Mesendoderm (in vitro differentiated cells): ENCODE measurements around the gene MYO6.

ENCODE experiments used
- DNase-seq: peaks from one replicate; pipeline ENCODE4 v3.0.0; 2013
- H2AK5ac ChIP-seq: 2 replicates; pipeline ENCODE4 v1.6.1; 2013; ENCODE audit warnings: low read length, inconsistent platforms
- H2BK120ac ChIP-seq: 2 replicates; pipeline ENCODE4 v1.6.1; 2013; ENCODE audit warnings: low read depth, mild to moderate bottlenecking, low read length, moderate library complexity, mixed read lengths
- H2BK15ac ChIP-seq: replicated peaks from 2 replicates; pipeline ENCODE4 v1.6.1; 2013; ENCODE audit warnings: low read depth, mild to moderate bottlenecking, moderate library complexity
- H2BK5ac ChIP-seq: 2 replicates; pipeline ENCODE4 v1.6.1; 2013; ENCODE audit warnings: low read length, inconsistent platforms
- H3K18ac ChIP-seq: 2 replicates; pipeline ENCODE4 v1.6.1; 2013; ENCODE audit warnings: mild to moderate bottlenecking, low read length, mixed read lengths
- H3K23ac ChIP-seq: one replicate; pipeline ENCODE4 v1.6.1; 2013; ENCODE audit warnings: low read length
- H3K27ac ChIP-seq: 2 replicates; pipeline ENCODE4 v1.5.1; 2013; ENCODE audit warnings: low read depth, mild to moderate bottlenecking, inconsistent platforms, low read length, moderate library complexity
- H3K27me3 ChIP-seq: 2 replicates; pipeline ENCODE4 v1.6.1; 2013; ENCODE audit warnings: low read length, control low read depth, mild to moderate bottlenecking, inconsistent platforms; ENCODE audit not compliant: insufficient read depth, poor library complexity
- H3K36me3 ChIP-seq: 2 replicates; pipeline ENCODE4 v1.6.1; 2013; ENCODE audit warnings: low read length, inconsistent platforms; ENCODE audit not compliant: control insufficient read depth, insufficient read depth
- H3K4ac ChIP-seq: one replicate; pipeline ENCODE4 v1.6.1; 2013; ENCODE audit warnings: low read depth, mild to moderate bottlenecking, low read length, moderate library complexity
- H3K4me1 ChIP-seq: 2 replicates; pipeline ENCODE4 v1.6.1; 2013; ENCODE audit warnings: low read depth, low read length, inconsistent platforms; ENCODE audit not compliant: control insufficient read depth
- H3K4me2 ChIP-seq: 2 replicates; pipeline ENCODE4 v1.6.1; 2013; ENCODE audit warnings: low read length
- H3K4me3 ChIP-seq: 2 replicates; pipeline ENCODE4 v1.5.1; 2013; ENCODE audit warnings: mild to moderate bottlenecking, low read length
- H3K56ac ChIP-seq: one replicate; pipeline ENCODE4 v1.6.1; 2013; ENCODE audit warnings: low read length
- H3K79me1 ChIP-seq: 2 replicates; pipeline ENCODE4 v1.6.1; 2013; ENCODE audit warnings: low read length, inconsistent platforms
- H3K79me2 ChIP-seq: 2 replicates; pipeline ENCODE4 v1.6.1; 2013; ENCODE audit warnings: mild to moderate bottlenecking, low read length; ENCODE audit not compliant: control insufficient read depth, insufficient read depth
- H3K9ac ChIP-seq: 2 replicates; pipeline ENCODE4 v1.6.1; 2013; ENCODE audit warnings: low read length, inconsistent platforms
- H4K5ac ChIP-seq: one replicate; pipeline ENCODE4 v1.6.1; 2013; ENCODE audit warnings: low read length
- H4K8ac ChIP-seq: one replicate; pipeline ENCODE4 v1.6.1; 2013; ENCODE audit warnings: low read depth, mild to moderate bottlenecking, control low read depth, low read length, moderate library complexity
- WGBS: extraction: QIAGEN DNeasy Blood & Tissue Kit; methylation state at CpG from one replicate; pipeline ENCODE4 v1.1.7; 2013; ENCODE audit warnings: low lambda C conversion rate, missing lambda C conversion rate; ENCODE audit not compliant: insufficient coverage; ENCODE audit errors: extremely low coverage; 5-methylcytosine and 5-hydroxymethylcytosine counted together

Gene MYO6

DNA sequence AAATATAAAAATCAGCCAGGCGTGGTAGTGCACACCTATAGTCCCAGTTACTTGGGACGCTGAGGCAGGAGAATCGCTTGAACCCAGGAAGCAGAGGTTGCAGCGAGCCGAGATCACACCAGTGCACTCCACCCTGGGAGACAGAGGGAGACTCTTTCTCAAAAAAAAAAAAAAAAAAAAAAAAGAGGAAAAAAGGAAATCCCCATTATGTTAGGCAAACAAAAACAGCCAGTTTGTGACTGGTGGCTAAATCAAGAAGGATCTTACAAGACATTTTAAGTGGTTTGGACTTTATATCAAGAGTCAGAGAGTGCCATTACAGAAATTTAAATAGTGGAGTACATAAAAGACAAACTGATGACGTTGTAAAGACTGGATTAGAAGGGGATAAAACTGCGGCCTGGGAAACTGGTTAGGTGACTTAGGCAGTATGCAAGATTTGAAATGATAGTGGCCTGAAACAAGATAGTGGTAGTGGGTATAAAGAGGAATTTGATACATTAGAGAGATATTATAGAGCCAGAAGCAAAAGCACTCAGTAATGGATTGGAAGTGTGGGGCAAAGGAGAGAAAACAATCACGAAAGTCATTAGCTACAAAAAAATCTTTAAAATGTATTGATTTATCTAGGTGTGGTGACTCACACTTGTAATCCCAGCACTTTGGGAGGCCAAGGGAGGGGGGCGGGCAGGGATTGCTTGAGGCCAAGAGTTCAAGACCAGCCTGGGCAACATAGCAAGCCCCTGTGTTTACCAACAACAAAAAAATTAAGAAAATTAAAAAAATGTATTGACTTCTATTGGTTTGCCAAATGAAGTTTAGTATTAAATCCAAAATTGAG lies 1.7 kb upstream of the MYO6 start:
- no peak overlapping the region for H3K4me3 ChIP-seq
- no peaks in the 10 kb centered on the region for H3K79me1 ChIP-seq
- H3K4me2 ChIP-seq = no peak overlapping the region
- no peak overlapping the region for H4K5ac ChIP-seq
- H3K27ac ChIP-seq = no peak overlapping the region
- no peak overlapping the region for H2AK5ac ChIP-seq
- H3K4ac ChIP-seq = no peak overlapping the region
- WGBS = no CpG with 5 or more reads among the region's 9 CpGs
- H4K8ac ChIP-seq = no peak overlapping the region
- no peaks in the 10 kb centered on the region for H3K27me3 ChIP-seq
- no peak overlapping the region for H3K23ac ChIP-seq
- H3K79me2 ChIP-seq = no peaks in the 10 kb centered on the region
- no peak overlapping the region for H3K9ac ChIP-seq
- no peak overlapping the region for H2BK15ac ChIP-seq
- no peak overlapping the region for H3K18ac ChIP-seq
- no peak overlapping the region for H2BK5ac ChIP-seq
- peak; percentile 19 for DNase-seq
- no peaks in the 10 kb centered on the region for H3K36me3 ChIP-seq
- H2BK120ac ChIP-seq = no peak overlapping the region
- H3K4me1 ChIP-seq = no peaks in the 10 kb centered on the region
- no peak overlapping the region for H3K56ac ChIP-seq

DNA sequence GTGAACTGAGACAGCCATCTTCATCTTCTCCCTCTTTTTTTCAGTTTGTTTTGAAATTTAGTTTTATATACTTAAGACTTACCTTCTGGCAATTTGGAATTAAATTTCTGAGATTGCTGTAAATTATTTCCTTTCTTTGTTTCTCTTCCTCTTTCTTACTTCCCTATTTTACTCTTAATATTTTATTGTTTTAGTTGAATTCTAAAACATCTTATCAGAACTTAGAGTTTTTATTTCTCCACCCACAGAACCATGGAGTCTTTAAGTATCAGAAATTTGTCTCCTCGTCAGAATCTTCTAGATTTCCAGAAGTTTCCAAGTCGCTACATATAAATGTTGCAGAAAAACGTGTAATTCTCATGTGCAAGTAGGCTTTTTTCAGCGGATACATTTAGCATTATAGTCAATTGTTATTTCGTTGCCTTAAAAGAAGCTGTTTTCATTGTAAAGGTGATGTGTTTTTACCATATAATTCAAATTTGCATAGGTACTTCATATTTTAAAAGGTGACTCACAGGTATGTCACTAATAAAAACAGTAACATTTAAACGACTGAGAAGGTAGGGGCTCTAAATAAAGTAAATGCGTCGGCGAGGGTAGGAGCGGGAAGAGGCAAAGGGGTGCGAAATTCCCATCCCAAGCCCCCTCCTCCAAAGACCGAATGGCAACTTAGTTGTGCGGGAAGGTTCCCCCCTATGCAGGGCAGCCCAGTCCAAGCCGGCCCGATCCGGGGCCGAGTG lies 866 bp upstream of the MYO6 start:
- Histone ChIP-seq H3K27ac (peak overlapping the region; percentile 45), H3K23ac (no peak overlapping the region), H2AK5ac (no peak overlapping the region), H3K27me3 (no peaks in the 10 kb centered on the region), H2BK5ac (no peak overlapping the region), H4K8ac (peak overlapping the region; percentile 3), H4K5ac (no peak overlapping the region), H3K4me3 (peak overlapping the region; percentile 90), H3K9ac (peak overlapping the region; percentile 94), H3K4me2 (peak overlapping the region; percentile 90), H3K18ac (peak overlapping the region; percentile 97), H3K56ac (peak overlapping the region; percentile 97), H2BK15ac (no peak overlapping the region), H3K79me2 (no peaks in the 10 kb centered on the region), H3K4me1 (no peaks in the 10 kb centered on the region), H3K36me3 (no peaks in the 10 kb centered on the region), H3K79me1 (no peaks in the 10 kb centered on the region), H3K4ac (peak overlapping the region; percentile 20), H2BK120ac (no peak overlapping the region)
- WGBS = no CpG with 5 or more reads among the region's 17 CpGs
- DNase-seq = no peak

DNA sequence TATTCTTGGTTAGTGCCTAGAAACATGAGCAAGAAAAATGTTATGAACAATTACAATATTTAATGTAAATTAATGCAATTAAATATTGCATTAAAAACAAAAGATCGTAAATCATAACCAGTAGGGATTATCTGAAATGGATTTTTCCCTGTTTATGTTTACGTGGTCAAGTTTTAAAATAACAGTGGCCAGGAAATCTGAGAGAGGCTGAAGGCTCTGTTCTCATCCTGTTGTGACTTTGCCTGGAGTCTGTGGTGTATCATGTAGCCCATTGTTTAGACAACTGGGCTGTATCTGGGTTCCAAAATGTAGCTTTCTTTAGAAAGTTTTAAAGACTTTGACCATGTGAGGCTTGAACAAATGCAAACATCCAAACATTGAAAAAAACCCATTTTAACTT lies 2.4 kb downstream of the MYO6 start:
- no peaks in the 10 kb centered on the region for H3K79me2 ChIP-seq
- no CpG with 5 or more reads among the region's 2 CpGs for WGBS
- H3K36me3 ChIP-seq = no peaks in the 10 kb centered on the region
- no peak overlapping the region for H4K5ac ChIP-seq
- no peak overlapping the region for H3K4ac ChIP-seq
- H3K4me1 ChIP-seq = no peaks in the 10 kb centered on the region
- no peak overlapping the region for H3K4me3 ChIP-seq
- H3K9ac ChIP-seq = no peak overlapping the region
- no peak for DNase-seq
- no peak overlapping the region for H3K23ac ChIP-seq
- H3K79me1 ChIP-seq = no peaks in the 10 kb centered on the region
- no peak overlapping the region for H3K4me2 ChIP-seq
- H3K27ac ChIP-seq = no peak overlapping the region
- H3K27me3 ChIP-seq = no peaks in the 10 kb centered on the region
- H4K8ac ChIP-seq = no peak overlapping the region
- H3K18ac ChIP-seq = no peak overlapping the region
- H2AK5ac ChIP-seq = no peak overlapping the region
- no peak overlapping the region for H2BK5ac ChIP-seq
- no peak overlapping the region for H2BK15ac ChIP-seq
- no peak overlapping the region for H3K56ac ChIP-seq
- H2BK120ac ChIP-seq = no peak overlapping the region

DNA sequence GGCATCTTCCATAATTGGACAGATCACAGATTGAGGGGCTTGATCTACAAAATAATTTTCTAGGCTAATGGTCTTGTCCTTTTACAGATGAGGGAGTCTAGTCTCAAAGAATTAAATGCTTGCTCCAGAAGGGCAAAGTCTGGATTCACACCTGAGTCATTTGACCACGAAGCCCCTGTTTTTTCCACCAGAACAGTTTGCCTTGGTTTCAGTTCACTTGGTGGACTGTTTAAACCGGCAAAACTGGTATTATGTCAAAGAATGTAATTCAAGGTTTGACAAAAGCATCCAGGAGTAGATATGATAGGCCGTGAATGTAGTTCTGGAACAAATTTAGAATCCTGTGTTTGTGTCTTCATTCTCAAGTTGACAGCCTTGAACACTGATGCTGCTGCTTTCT lies 3.3 kb downstream of the MYO6 start:
- Histone ChIP-seq H2AK5ac (no peak overlapping the region), H3K4ac (no peak overlapping the region), H3K4me2 (no peak overlapping the region), H3K27ac (no peak overlapping the region), H3K36me3 (no peaks in the 10 kb centered on the region), H3K56ac (no peak overlapping the region), H4K5ac (no peak overlapping the region), H2BK120ac (no peak overlapping the region), H3K79me2 (no peaks in the 10 kb centered on the region), H3K9ac (no peak overlapping the region), H3K4me1 (no peaks in the 10 kb centered on the region), H3K18ac (no peak overlapping the region), H3K4me3 (no peak overlapping the region), H3K79me1 (no peaks in the 10 kb centered on the region), H3K23ac (no peak overlapping the region), H2BK15ac (no peak overlapping the region), H2BK5ac (no peak overlapping the region), H3K27me3 (no peaks in the 10 kb centered on the region), H4K8ac (no peak overlapping the region)
- no CpG with 5 or more reads among the region's 3 CpGs for WGBS
- DNase-seq = no peak

DNA sequence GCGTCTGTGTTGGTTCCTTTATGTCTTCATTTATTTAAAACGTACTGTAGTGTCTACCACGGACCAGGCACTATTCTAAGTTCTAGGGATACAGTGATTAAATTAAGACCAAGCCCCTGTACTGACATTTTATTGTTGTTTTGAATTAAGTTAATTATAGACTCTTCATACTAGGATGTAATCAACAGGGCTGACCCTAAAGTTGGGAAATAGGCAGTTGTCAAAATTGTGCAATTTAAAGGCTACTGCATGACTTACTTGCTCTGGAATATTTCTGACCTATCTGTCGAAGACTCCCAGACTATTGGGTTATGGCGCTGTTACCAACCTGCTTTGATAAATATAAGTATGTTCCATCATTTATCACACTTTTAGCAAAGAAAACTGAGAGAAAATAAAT lies 6.7 kb downstream of the MYO6 start:
- H3K4me3 ChIP-seq = no peak overlapping the region
- no peak overlapping the region for H4K8ac ChIP-seq
- no peak overlapping the region for H3K4ac ChIP-seq
- no peak overlapping the region for H3K23ac ChIP-seq
- no CpG with 5 or more reads among the region's 5 CpGs for WGBS
- no peak overlapping the region for H3K56ac ChIP-seq
- H3K4me1 ChIP-seq = no peaks in the 10 kb centered on the region
- H2BK15ac ChIP-seq = no peak overlapping the region
- no peaks in the 10 kb centered on the region for H3K27me3 ChIP-seq
- no peaks in the 10 kb centered on the region for H3K79me1 ChIP-seq
- H3K4me2 ChIP-seq = no peak overlapping the region
- H3K79me2 ChIP-seq = no peaks in the 10 kb centered on the region
- H3K36me3 ChIP-seq = no peaks in the 10 kb centered on the region
- no peak overlapping the region for H3K27ac ChIP-seq
- no peak overlapping the region for H2BK120ac ChIP-seq
- no peak overlapping the region for H3K9ac ChIP-seq
- no peak overlapping the region for H2AK5ac ChIP-seq
- no peak for DNase-seq
- no peak overlapping the region for H4K5ac ChIP-seq
- no peak overlapping the region for H3K18ac ChIP-seq
- no peak overlapping the region for H2BK5ac ChIP-seq
